ENCODE measurements around the gene EIF4B.

DNA sequence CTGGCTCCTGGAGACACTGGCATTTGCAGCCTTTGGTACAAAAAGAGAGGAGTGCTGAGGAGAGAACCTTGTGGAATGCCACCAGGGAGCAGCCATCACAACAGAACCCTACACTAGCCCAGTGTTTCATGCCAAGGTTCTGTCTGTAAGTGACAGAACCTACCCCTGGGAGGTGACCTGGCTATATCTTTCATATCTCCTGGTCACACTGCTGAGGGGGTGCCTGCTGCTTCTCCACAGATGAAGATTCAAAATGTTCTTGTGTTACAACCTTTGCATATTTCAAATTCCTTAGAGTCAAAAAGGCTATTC, 12.7 kb upstream of the EIF4B start:
- TF ChIP-seq, protein P1, sequence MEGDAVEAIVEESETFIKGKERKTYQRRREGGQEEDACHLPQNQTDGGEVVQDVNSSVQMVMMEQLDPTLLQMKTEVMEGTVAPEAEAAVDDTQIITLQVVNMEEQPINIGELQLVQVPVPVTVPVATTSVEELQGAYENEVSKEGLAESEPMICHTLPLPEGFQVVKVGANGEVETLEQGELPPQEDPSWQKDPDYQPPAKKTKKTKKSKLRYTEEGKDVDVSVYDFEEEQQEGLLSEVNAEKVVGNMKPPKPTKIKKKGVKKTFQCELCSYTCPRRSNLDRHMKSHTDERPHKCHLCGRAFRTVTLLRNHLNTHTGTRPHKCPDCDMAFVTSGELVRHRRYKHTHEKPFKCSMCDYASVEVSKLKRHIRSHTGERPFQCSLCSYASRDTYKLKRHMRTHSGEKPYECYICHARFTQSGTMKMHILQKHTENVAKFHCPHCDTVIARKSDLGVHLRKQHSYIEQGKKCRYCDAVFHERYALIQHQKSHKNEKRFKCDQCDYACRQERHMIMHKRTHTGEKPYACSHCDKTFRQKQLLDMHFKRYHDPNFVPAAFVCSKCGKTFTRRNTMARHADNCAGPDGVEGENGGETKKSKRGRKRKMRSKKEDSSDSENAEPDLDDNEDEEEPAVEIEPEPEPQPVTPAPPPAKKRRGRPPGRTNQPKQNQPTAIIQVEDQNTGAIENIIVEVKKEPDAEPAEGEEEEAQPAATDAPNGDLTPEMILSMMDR (IDR thresholded peaks at IDR 0.05), result no peak
- TF ChIP-seq EP300 (IDR thresholded peaks at IDR 0.05) (no peak), POLR2AphosphoS5 (IDR thresholded peaks at IDR 0.05) (no peak)
